ENCODE measurements around the gene DRAXIN.

Gene DRAXIN

GRCh38 chr1:11693024-11693590 is 1.6 kb downstream of the DRAXIN start (continued):
- no peak for TF ChIP-seq ZBTB11 (tag by site-specific recombination; conservative IDR thresholded peaks at IDR 0.05; ENCODE audit: low read depth)
- TF ChIP-seq ZNF202 (tag by site-specific recombination; IDR thresholded peaks at IDR 0.05; ENCODE audit: borderline replicate concordance) = no peak
- TF ChIP-seq ZNF830 (tag by site-specific recombination; IDR thresholded peaks at IDR 0.05; ENCODE audit: low read depth) = no peak
- no peak for TF ChIP-seq ZNF501 (tag by site-specific recombination; IDR thresholded peaks at IDR 0.05)
- no peak for TF ChIP-seq CTCF (tag by site-specific recombination; IDR thresholded peaks at IDR 0.05)
- no peak for TF ChIP-seq ZNF529 (tag by site-specific recombination; IDR thresholded peaks at IDR 0.05; ENCODE audit: insufficient replicate concordance)
- no peak for TF ChIP-seq ZNF426 (tag by site-specific recombination; IDR thresholded peaks at IDR 0.05)
- no peak for TF ChIP-seq ZNF560 (tag by site-specific recombination; IDR thresholded peaks at IDR 0.05; ENCODE audit: borderline replicate concordance)
- TF ChIP-seq ZFP41 (tag by site-specific recombination; IDR thresholded peaks at IDR 0.05; ENCODE audit: borderline replicate concordance) = no peak
- no peak for TF ChIP-seq KLF8 (tag by site-specific recombination; IDR thresholded peaks at IDR 0.05)
- no peak for TF ChIP-seq ZNF248 (tag by site-specific recombination; IDR thresholded peaks at IDR 0.05)
- no peak for TF ChIP-seq ZBTB6 (tag by site-specific recombination; IDR thresholded peaks at IDR 0.05)
- TF ChIP-seq KLF7 (tag by site-specific recombination; IDR thresholded peaks at IDR 0.05; ENCODE audit: borderline replicate concordance) = no peak
- no peak for TF ChIP-seq ZNF132 (tag by site-specific recombination; IDR thresholded peaks at IDR 0.05; ENCODE audit: borderline replicate concordance)
- TF ChIP-seq ZSCAN16 (tag by site-specific recombination; IDR thresholded peaks at IDR 0.05) = no peak
- TF ChIP-seq MZF1 (tag by site-specific recombination; IDR thresholded peaks at IDR 0.05; ENCODE audit: borderline replicate concordance) = no peak
- TF ChIP-seq ZNF394 (tag by site-specific recombination; IDR thresholded peaks at IDR 0.05; ENCODE audit: borderline replicate concordance) = no peak
- TF ChIP-seq ZNF548 (tag by site-specific recombination; IDR thresholded peaks at IDR 0.05) = no peak
- no peak for TF ChIP-seq ZNF391 (tag by site-specific recombination; IDR thresholded peaks at IDR 0.05; ENCODE audit: borderline replicate concordance, low read depth)
- no peak for TF ChIP-seq KLF1 (tag by site-specific recombination; IDR thresholded peaks at IDR 0.05)
- no peak for TF ChIP-seq ZNF302 (tag by site-specific recombination; IDR thresholded peaks at IDR 0.05; ENCODE audit: low read depth)
- TF ChIP-seq ZNF585B (tag by site-specific recombination; IDR thresholded peaks at IDR 0.05) = no peak
- 0 out of 2 replicates have a peak, but pooled peaks have one; percentile 40 for TF ChIP-seq KLF17 (tag by site-specific recombination; IDR thresholded peaks at IDR 0.05)
- no peak for TF ChIP-seq ZNF639 (tag by site-specific recombination; IDR thresholded peaks at IDR 0.05)
- no peak for TF ChIP-seq TRIM28 (IDR thresholded peaks at IDR 0.05; ENCODE audit: borderline replicate concordance, low read length)
- TF ChIP-seq ZNF133 (tag by site-specific recombination; IDR thresholded peaks at IDR 0.05) = no peak
- TF ChIP-seq ZNF555 (tag by site-specific recombination; conservative IDR thresholded peaks at IDR 0.05) = no peak
- TF ChIP-seq GLI4 (tag by site-specific recombination; IDR thresholded peaks at IDR 0.05) = no peak
- TF ChIP-seq ZNF792 (tag by site-specific recombination; IDR thresholded peaks at IDR 0.05) = no peak
- TF ChIP-seq ZNF473 (tag by site-specific recombination; IDR thresholded peaks at IDR 0.05) = no peak
- no peak for TF ChIP-seq ZNF664 (tag by site-specific recombination; IDR thresholded peaks at IDR 0.05)
- no peak for TF ChIP-seq ZNF114 (tag by site-specific recombination; IDR thresholded peaks at IDR 0.05)

Measured in HEK293 (cell line).